ENCODE results near the gene MTCH1. TPM values are rescaled to one million over a fixed set of nuclear protein-coding genes. Genes with fewer than 3 reads are reported as not detected.

The MTCH1 gene
- total and polyA plus RNA-seq, 4 donors, result 120 to 210 (median 157) TPM

DNA sequence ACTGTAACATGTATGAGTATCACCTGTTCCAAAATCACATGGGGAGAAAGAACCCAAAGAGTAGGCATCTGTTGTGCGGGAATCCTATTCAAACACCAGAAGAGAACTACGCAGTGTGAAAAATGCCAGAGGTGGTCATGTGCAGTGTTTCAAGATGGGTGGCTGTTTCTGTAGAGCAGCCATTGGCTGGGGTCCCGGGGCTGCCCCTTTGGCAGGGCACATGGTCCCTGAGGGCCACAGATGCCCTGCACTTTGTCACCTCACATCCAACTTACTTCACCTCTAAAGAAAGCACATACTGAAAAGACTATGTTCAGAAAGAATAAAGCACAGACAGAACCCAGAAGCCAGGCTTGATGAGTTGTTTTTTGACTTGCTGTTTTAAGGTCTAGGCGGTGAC lies 12.3 kb downstream of the MTCH1 start:
- DNase-seq (no peak), ATAC-seq (ENCODE audit: insufficient read depth, low FRiP score) (no peak)
- no peaks in the 10 kb centered on the region for H3K27me3 ChIP-seq (ENCODE audit: control insufficient read depth in 3 of 3, insufficient read depth in 3 of 3, low read length in 2 of 3)
- H3K27ac ChIP-seq (ENCODE audit: low read depth in 1 of 2, low read length in 1 of 2), result no peak overlapping the region
- peaks cover 36 to 87% (median 67%) of the 10 kb centered on the region in 4 donors for H3K36me3 ChIP-seq (ENCODE audit: control insufficient read depth in 4 of 4, insufficient read depth in 4 of 4, low read length in 4 of 4)
- no peak overlapping the region for H3K9ac ChIP-seq (ENCODE audit: insufficient read depth in 1 of 2, low read length in 2 of 2)
- no peak overlapping the region for H3K4me3 ChIP-seq
- TF ChIP-seq, protein P1, sequence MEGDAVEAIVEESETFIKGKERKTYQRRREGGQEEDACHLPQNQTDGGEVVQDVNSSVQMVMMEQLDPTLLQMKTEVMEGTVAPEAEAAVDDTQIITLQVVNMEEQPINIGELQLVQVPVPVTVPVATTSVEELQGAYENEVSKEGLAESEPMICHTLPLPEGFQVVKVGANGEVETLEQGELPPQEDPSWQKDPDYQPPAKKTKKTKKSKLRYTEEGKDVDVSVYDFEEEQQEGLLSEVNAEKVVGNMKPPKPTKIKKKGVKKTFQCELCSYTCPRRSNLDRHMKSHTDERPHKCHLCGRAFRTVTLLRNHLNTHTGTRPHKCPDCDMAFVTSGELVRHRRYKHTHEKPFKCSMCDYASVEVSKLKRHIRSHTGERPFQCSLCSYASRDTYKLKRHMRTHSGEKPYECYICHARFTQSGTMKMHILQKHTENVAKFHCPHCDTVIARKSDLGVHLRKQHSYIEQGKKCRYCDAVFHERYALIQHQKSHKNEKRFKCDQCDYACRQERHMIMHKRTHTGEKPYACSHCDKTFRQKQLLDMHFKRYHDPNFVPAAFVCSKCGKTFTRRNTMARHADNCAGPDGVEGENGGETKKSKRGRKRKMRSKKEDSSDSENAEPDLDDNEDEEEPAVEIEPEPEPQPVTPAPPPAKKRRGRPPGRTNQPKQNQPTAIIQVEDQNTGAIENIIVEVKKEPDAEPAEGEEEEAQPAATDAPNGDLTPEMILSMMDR (IDR thresholded peaks at IDR 0.05; ENCODE audit: control extremely low read depth, extremely low read depth), result no peak
- peaks cover 0 to 2% (median 0%) of the 10 kb centered on the region in 4 donors for H3K9me3 ChIP-seq (ENCODE audit: control insufficient read depth in 4 of 4, insufficient read depth in 3 of 4, low read length in 3 of 4)
- peaks cover 0 to under 1% (median 0%) of the 10 kb centered on the region in 5 donors for H3K4me1 ChIP-seq (ENCODE audit: control insufficient read depth in 5 of 5, insufficient read depth in 5 of 5, low read length in 5 of 5)
- WGBS, 2 donors, result 89 to 95% methylated on average over 4 of the region's 4 CpGs

DNA sequence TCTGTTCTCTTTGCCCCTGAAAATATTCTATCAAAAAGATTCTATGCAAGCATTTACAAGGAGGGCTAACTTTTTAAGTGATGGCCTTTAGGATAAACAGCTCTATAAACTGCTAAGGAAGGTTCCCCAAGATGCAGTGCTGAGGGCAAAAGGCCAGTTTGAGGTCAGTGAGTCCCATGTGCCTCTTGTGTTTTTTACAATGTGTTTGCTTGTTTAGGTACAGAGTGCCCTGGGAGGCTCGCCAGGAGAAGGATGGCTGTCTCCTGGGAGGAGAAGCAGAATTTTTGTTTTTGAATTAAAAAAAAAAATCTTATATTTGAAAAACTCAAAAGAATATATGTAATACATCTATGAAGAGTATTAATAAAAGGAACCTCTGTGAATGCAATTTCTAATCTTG lies 12.8 kb downstream of the MTCH1 start:
- H3K4me1 ChIP-seq (ENCODE audit: control insufficient read depth in 5 of 5, insufficient read depth in 5 of 5, low read length in 5 of 5), result no peaks in the 10 kb centered on the region
- H3K27ac ChIP-seq (ENCODE audit: low read depth in 1 of 2, low read length in 1 of 2), result no peak overlapping the region
- ATAC-seq (ENCODE audit: insufficient read depth, low FRiP score) (no peak), DNase-seq (no peak)
- no peak overlapping the region for H3K4me3 ChIP-seq
- no peak overlapping the region for H3K9ac ChIP-seq (ENCODE audit: insufficient read depth in 1 of 2, low read length in 2 of 2)
- peaks cover 35 to 91% (median 68%) of the 10 kb centered on the region in 4 donors for H3K36me3 ChIP-seq (ENCODE audit: control insufficient read depth in 4 of 4, insufficient read depth in 4 of 4, low read length in 4 of 4)
- TF ChIP-seq, protein P1 (IDR thresholded peaks at IDR 0.05; ENCODE audit: control extremely low read depth, extremely low read depth), result no peak
- H3K27me3 ChIP-seq (ENCODE audit: control insufficient read depth in 3 of 3, insufficient read depth in 3 of 3, low read length in 2 of 3), result no peaks in the 10 kb centered on the region
- peaks cover 0 to 2% (median 0%) of the 10 kb centered on the region in 4 donors for H3K9me3 ChIP-seq (ENCODE audit: control insufficient read depth in 4 of 4, insufficient read depth in 3 of 4, low read length in 3 of 4)
- WGBS, 2 donors, result 87 to 93% methylated on average over 1 of the region's 1 CpG

DNA sequence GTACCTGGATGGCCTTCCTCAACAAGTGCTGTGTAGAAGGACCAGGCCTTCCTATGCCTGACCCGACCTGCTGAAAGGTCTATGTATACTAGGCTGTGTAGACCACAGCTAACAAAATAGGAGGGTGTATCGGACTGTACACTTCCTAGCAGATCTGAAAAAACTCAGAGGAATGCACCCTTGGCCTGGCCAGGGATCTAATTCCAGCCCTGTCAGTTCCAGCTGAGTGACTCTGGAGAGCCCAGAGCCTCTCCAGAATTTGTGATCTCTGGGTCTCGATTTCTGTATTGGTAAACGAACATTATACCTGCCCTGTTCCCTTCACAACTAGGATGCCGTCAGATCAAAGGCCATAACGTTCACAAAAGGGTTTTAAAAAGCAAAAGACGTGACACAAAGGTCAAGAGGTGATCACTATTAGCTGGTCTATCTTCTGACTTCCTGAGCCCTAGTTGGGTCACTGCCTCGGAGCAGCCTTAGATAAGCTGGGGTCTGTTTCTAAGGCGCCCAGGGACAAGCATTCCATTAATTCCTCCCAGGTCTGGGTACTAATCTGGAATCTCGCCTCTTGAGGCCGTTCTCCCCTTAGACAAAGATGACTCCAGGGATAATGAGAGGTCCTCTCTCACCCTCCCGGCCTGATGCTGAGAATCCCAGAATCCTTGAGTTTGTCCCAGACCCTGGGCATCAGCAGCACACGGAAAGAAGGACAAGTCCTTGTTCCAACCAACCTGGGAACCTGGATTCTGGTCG lies 13.9 kb downstream of the MTCH1 start:
- Histone ChIP-seq H3K27me3 (ENCODE audit: control insufficient read depth in 3 of 3, insufficient read depth in 3 of 3, low read length in 2 of 3) (no peaks in the 10 kb centered on the region), H3K9ac (ENCODE audit: insufficient read depth in 1 of 2, low read length in 2 of 2) (no peak overlapping the region), H3K9me3 (ENCODE audit: control insufficient read depth in 4 of 4, insufficient read depth in 3 of 4, low read length in 3 of 4) (peaks cover 0 to 2% (median 0%) of the 10 kb centered on the region in 4 donors), H3K36me3 (ENCODE audit: control insufficient read depth in 4 of 4, insufficient read depth in 4 of 4, low read length in 4 of 4) (peaks cover 36 to 87% (median 62%) of the 10 kb centered on the region in 4 donors), H3K4me1 (ENCODE audit: control insufficient read depth in 5 of 5, insufficient read depth in 5 of 5, low read length in 5 of 5) (no peaks in the 10 kb centered on the region), H3K4me3 (no peak overlapping the region), H3K27ac (ENCODE audit: low read depth in 1 of 2, low read length in 1 of 2) (peak overlapping the region in 1 of 2 donors; percentile 39)
- TF ChIP-seq, protein P1 (IDR thresholded peaks at IDR 0.05; ENCODE audit: control extremely low read depth, extremely low read depth), result no peak
- no peak for ATAC-seq (ENCODE audit: insufficient read depth, low FRiP score)
- no peak for DNase-seq
- WGBS, 2 donors, result 81 to 85% methylated on average over 14 of the region's 14 CpGs
